HG03095 (cell line): ENCODE data around the gene DIO1.

Source experiments
- ATAC-seq: cut with Tn5 transposase; IDR thresholded peaks from one replicate; pipeline ENCODE4 v1.9.1; 2021; ENCODE audit warnings: moderate library complexity; ENCODE audit not compliant: unreplicated experiment

DIO1 gene

GRCh38 chr1:53938136-53938830 is 44.3 kb downstream of the DIO1 start:
- ATAC-seq, result no peak

- ATAC-seq, result no peak
Observed at GRCh38 chr1:53942127-53942957, 48.4 kb downstream of the DIO1 start.

- no peak for ATAC-seq
Observed at GRCh38 chr1:53943090-53943489, 49.1 kb downstream of the DIO1 start.

- ATAC-seq, result no peak
Observed at GRCh38 chr1:53943490-53944043, 49.6 kb downstream of the DIO1 start.

GRCh38 chr1:53944469-53945182 is 50.6 kb downstream of the DIO1 start:
- ATAC-seq, result no peak

- no peak for ATAC-seq
Observed at GRCh38 chr1:53945183-53945432, 51.1 kb downstream of the DIO1 start.

- ATAC-seq, result peak; percentile 69
Observed at GRCh38 chr1:53945433-53946251, 51.7 kb downstream of the DIO1 start, which contains the start of gene IFT25. TSS of gene IFT25 (minus strand) at chr1:53945699. CDS start at chr1:53940082, 5,617 bp downstream.

- peak; percentile 62 for ATAC-seq
Observed at GRCh38 chr1:53946252-53947171, 52.5 kb downstream of the DIO1 start, which contains the start of gene LRRC42. TSS of gene LRRC42 (plus strand) at chr1:53946350. CDS start at chr1:53952000, 5,650 bp downstream.

- no peak for ATAC-seq
Observed at GRCh38 chr1:53947172-53947907, 53.4 kb downstream of the DIO1 start.

- ATAC-seq, result no peak
Observed at GRCh38 chr1:53948291-53948690, 54.3 kb downstream of the DIO1 start.

- ATAC-seq, result no peak
Observed at GRCh38 chr1:53949023-53949990, 55.3 kb downstream of the DIO1 start.

GRCh38 chr1:53951697-53952096 is 57.7 kb downstream of the DIO1 start:
- ATAC-seq, result no peak

- ATAC-seq, result no peak
Observed at GRCh38 chr1:53954128-53954527, 60.1 kb downstream of the DIO1 start.

GRCh38 chr1:53956308-53957168 is 62.6 kb downstream of the DIO1 start:
- ATAC-seq, result no peak

- no peak for ATAC-seq
Observed at GRCh38 chr1:53957194-53957818, 63.3 kb downstream of the DIO1 start.

GRCh38 chr1:53959664-53960250 is 65.8 kb downstream of the DIO1 start:
- ATAC-seq, result no peak
